HG03521 (cell line): Measurements from ENCODE around the gene CEMP1.

Experiments used
- ATAC-seq: cut with Tn5 transposase; IDR thresholded peaks from one replicate; pipeline ENCODE4 v1.9.1; 2021; ENCODE audit warnings: mild to moderate bottlenecking, moderate library complexity; ENCODE audit not compliant: unreplicated experiment

CEMP1 gene

GRCh38 chr16:2507052-2507659 lies 24.1 kb downstream of the CEMP1 start:
- no peak for ATAC-seq

DNA sequence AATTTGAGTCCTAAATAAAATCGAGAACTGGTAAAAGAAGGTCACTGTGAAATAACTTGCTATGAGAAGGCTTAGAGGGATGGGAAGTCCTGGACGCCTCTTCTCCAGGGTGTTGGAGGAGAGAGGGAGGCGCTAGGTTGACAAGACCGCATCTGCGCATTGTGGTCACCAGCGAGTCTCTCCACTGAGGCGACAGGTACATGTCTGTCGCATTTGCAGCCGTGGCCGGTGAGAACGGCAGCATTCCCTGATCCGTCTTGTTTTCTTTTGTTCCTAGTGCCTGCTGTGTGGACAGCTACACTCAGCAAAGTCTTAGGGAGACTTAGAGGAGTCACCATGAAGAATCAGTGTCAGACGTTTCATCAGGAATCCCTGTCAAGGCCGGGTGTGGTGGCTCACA lies 25.5 kb downstream of the CEMP1 start:
- ATAC-seq: no peak

- no peak for ATAC-seq
Measured at GRCh38 chr16:2501946-2502895, 29.0 kb downstream of the CEMP1 start.

DNA sequence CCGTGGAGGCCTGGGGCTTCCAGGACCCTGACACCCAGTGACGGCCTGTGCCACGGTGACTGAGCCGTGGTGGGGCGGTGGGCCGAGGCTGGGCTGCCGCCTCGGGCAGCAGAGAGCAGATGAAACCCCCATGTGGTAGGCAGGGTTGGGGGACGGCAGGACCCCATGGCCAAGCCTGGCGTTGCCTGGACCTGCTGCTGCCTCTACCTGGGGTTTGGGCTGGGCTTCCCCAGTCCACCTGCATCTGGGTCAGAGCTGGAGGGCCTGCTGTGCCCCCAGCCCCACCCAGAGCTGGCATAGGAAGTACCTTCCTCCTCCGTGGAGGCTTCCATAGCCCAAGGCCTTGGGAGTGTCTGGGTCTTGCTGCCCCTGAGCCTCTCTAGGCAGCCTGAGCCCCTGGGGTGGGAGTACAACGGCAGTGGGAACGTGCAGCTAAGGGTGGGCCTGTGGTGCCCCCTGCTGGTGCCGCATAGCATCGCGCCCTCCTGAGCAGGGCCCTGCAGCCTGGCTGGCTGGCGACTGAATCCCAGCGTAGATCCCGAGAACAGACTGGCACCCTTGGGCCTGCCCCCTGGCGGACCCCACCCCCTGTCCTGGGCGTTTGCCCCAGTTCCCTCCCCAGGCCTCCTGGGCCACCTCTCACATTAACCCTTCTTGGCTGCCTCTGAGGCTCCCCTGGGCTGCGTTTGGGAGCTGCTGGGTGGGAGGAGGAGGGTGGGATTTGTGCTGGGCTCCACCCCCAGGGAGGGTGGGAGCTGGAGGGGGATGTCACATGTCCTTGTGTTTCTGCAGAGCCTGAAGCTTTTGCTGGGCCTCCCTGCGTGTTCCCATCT lies 30.1 kb downstream of the CEMP1 start:
- no peak for ATAC-seq

GRCh38 chr16:2500430-2500917 lies 30.7 kb downstream of the CEMP1 start:
- no peak for ATAC-seq

DNA sequence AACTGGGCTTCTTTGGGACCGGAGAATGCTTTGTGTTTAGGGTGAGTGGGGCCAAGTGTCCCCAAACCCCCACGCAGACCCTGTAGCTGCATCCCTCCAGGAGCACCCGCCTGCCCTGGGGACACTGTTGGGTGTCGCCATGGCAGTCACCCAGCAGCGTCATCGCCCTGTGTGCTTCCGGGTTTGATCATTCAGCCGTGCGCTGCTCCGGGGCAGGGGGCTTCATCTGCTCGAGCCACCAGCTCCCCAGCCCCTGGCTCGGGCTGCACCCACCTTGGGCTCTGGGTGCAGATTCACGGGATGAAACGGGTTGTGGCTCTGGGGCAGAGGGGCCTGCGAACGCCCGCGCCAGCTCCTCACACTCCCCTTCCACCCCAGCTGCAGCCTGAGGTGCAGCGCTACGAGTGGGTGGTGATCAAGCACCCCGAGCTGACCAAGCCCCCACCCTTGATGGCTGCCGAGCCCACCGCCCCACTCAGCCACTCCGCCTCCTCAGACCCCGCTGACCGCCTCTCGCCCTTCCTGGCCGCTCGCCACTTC lies 31.2 kb downstream of the CEMP1 start:
- no peak for ATAC-seq

- ATAC-seq: no peak
Measured at GRCh38 chr16:2499454-2499853, 31.8 kb downstream of the CEMP1 start.

GRCh38 chr16:2498531-2499253 lies 32.5 kb downstream of the CEMP1 start:
- no peak for ATAC-seq

DNA sequence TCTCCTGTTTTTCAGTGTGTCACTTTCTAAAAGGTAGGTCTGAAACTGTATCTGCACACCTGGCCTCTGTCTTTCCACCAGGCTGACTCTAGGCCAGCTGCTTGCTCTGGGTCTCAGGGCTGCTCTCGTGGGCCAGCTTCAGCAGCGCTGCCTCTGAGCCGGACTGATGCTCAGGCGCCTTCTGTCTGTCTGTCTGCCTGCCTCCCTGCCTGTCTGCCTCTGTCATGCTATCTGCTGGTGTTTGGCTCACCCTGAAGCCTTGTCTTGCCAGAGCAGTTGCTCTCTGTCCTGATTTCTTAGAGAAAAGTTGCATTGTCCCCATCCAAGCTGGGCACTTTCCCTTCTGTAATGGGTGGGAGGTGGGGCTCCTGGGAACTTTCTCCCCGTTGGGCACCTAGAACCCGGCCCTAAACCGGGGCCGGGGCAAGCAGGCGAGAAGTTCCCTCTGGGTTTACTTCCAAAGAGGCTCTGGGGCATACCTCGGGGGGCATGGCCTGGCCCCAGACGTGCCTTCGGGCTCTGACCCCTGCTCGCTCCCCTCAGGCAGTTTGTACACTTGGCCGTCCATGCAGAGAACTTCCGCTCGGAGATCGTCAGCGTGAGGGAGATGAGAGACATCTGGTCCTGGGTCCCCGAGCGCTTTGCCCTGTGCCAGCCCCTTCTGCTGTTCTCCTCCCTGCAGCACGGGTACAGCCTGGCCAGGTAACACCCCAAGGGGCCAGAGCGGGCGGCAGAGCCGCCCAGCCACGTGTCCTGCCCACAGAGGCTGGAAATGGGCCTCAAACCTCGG lies 33.3 kb downstream of the CEMP1 start:
- ATAC-seq: no peak

DNA sequence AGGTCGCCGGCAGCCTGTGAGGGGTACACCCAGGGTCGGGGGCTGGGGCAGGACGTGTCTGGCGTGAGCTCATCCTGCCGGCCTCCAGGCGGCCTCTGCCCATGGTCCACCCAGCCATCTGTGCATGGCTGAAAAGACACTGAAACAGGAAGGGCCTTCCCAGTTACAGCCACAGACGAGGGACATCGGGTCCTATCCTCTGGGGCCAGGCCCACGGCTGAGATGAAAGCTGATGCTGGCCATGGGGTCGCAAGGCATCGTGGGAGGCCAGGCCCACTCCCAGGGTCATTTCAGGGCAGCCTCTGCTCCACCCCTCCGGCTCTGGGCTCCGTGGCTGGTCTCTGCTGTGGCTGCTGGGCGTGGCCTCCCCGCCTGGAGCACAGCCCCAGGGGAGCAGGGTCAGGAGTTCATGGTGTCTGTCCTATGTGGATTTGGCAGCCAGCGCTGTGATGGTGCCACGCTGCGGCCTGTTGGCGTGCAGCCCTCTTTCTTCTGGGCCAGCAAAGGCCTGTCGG lies 34.0 kb downstream of the CEMP1 start:
- no peak for ATAC-seq

- no peak for ATAC-seq
Measured at GRCh38 chr16:2496223-2497115, 34.7 kb downstream of the CEMP1 start.

- ATAC-seq: no peak
Measured at GRCh38 chr16:2495041-2495440, 36.2 kb downstream of the CEMP1 start.

DNA sequence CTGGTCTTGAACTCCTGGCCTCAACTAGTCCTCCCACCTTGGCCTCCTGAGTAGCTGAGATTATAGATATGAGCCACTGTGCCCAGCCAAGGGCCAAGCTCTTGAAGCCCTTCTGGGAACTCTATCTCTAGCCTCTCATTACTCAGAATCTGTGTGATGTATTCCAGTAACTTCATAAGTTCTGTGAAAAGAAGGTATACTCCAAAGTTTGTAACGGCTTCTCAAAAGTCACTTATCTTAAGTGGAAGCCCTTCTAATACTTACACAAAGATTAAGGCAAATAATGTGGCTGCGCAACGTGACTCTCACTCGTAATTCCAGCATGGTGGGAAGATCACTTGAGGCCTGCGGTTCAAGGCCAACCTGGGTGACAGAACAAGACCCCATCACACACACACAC lies 36.6 kb downstream of the CEMP1 start:
- no peak for ATAC-seq

DNA sequence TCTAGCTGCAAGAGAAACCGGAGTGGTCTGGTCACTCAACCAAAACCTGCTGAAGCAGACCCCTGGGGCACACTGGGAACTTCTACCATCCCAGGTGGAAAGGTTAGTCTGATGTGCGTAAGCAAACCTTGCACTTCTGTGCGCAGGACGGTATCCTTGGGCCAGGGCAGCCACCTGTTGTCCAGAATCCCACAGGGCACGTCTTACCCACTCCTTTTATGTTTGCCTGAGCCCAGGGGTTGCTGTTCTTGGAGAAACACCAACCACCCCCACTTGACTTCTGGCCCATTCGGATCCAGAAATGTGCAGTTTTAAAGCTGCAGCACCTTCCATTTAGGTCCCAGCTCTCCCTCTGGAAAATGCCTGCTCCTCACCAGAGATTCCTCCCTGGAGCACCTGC lies 37.6 kb downstream of the CEMP1 start:
- no peak for ATAC-seq

DNA sequence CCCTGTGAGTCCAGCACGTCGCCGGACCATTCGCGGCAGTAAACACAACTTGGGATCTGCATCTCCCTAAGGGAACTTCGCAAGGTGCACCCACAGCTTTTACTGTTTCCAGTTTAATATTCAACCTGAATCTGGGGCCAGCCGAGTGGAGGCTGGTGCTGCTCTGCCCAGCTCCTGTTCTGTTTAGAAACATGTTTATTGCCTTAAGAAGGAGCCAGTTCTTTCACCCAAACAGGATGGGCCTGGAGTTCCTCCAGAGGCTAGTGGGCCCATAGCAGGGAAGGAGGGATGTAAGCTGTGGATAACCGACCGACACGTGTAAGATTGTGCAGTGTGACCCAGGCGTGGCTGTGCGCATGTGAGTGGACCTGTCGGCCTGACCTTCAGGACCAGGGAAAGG lies 38.9 kb downstream of the CEMP1 start:
- ATAC-seq: no peak

- no peak for ATAC-seq
Measured at GRCh38 chr16:2490190-2491105, 40.8 kb downstream of the CEMP1 start.

DNA sequence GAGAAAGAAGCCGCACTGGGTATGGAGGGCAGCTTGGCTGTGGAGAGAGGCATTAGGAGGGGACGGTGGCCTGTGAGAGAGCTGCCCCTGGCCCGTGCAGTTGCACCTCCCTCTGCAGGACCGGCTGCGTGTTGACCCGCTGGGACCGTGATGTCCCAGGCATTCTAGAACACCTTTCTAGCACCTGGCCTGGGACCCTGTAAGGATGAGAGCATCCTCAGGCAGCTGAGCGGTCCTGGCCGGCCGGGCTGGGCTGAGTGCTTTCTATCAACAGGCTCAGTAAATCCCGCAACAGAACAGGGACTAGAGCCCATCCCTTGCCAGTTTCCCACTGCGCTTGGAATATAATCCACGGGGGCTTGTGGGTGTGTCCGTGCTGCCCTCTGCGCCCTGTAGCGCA lies 41.6 kb downstream of the CEMP1 start:
- no peak for ATAC-seq
